Nephron (organoid): Measurements from ENCODE around the gene PYGM.

ENCODE experiments used
- H3K27ac Mint-ChIP-seq, 3 experiments: 2 replicates each; pipeline ENCODE4 v1.8.0; 2020; ENCODE audit warnings: mixed read lengths in 3 of 3, mild to moderate bottlenecking in 2 of 3, moderate library complexity in 1 of 3
- H3K27me3 Mint-ChIP-seq: 2 replicates; pipeline ENCODE4 v1.8.0; 2021; ENCODE audit warnings: low read depth, mild to moderate bottlenecking, moderate library complexity, mixed read lengths
- H3K36me3 Mint-ChIP-seq: 2 replicates; pipeline ENCODE4 v1.8.0; 2020; ENCODE audit warnings: low read depth, mixed read lengths
- H3K4me1 Mint-ChIP-seq: 2 replicates; pipeline ENCODE4 v1.8.0; 2020; ENCODE audit warnings: mixed read lengths
- H3K4me3 Mint-ChIP-seq, 3 experiments: 2 replicates each; pipeline ENCODE4 v1.8.0; 2020; ENCODE audit warnings: mild to moderate bottlenecking in 3 of 3, mixed read lengths in 3 of 3, moderate library complexity in 2 of 3
- H3K9me3 Mint-ChIP-seq: 2 replicates; pipeline ENCODE4 v1.8.0; 2020; ENCODE audit warnings: mixed read lengths
- TF ChIP-seq, protein P1 (sequence below), 3 experiments: fragments of 200-600 bp; sonication (generic); IDR thresholded peaks; one replicate each; pipeline ENCODE4 v1.5.0; 2021; ENCODE audit warnings: antibody characterized with exemption in 3 of 3; ENCODE audit not compliant: unreplicated experiment in 3 of 3

Gene PYGM

DNA sequence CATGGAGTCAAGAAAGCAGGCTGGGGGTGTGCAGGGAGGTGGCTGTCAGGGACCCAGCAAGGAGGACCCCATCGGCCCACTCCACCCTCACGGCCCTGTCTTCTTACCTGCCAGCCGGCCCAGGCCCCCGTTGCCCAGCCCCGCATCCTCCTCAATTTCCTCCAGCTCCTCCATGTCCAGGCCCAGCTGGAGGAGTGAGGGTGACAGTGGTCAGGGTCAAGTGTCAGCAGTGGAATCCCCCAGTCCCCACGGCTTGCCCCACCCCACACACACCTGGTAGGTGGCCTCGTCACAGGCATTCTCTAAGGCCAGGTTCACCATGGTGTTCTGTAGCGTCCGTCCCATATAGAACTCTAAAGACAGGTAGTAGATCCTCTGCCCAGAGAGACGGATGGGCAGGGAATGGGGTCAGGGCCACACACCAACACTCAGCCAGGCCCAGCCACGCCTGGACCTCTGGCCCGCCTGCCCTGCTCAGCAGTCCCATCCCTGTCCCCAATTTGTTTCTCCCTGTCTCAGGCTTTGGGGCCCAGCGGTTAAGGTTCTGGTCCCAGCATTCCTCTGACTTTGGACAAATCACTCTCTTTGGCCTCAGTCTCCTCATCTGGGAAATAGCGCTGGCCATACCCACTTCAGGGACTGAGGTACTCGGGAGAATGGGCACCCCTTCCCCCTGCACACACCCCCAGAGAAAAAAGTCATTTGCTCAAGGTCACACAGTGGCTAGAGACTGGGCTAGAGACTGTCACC is 1.3 kb downstream of the PYGM start:
- no peaks in the 10 kb centered on the region for H3K27me3 Mint-ChIP-seq
- TF ChIP-seq, protein P1, sequence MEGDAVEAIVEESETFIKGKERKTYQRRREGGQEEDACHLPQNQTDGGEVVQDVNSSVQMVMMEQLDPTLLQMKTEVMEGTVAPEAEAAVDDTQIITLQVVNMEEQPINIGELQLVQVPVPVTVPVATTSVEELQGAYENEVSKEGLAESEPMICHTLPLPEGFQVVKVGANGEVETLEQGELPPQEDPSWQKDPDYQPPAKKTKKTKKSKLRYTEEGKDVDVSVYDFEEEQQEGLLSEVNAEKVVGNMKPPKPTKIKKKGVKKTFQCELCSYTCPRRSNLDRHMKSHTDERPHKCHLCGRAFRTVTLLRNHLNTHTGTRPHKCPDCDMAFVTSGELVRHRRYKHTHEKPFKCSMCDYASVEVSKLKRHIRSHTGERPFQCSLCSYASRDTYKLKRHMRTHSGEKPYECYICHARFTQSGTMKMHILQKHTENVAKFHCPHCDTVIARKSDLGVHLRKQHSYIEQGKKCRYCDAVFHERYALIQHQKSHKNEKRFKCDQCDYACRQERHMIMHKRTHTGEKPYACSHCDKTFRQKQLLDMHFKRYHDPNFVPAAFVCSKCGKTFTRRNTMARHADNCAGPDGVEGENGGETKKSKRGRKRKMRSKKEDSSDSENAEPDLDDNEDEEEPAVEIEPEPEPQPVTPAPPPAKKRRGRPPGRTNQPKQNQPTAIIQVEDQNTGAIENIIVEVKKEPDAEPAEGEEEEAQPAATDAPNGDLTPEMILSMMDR (IDR thresholded peaks at IDR 0.05; ENCODE audit: unreplicated experiment in 3 of 3): no peak
- H3K27ac Mint-ChIP-seq: no peak overlapping the region
- no peaks in the 10 kb centered on the region for H3K9me3 Mint-ChIP-seq
- no peak overlapping the region for H3K4me3 Mint-ChIP-seq
- H3K4me1 Mint-ChIP-seq: peaks cover 41% of the 10 kb centered on the region
- peaks cover 9% of the 10 kb centered on the region for H3K36me3 Mint-ChIP-seq

DNA sequence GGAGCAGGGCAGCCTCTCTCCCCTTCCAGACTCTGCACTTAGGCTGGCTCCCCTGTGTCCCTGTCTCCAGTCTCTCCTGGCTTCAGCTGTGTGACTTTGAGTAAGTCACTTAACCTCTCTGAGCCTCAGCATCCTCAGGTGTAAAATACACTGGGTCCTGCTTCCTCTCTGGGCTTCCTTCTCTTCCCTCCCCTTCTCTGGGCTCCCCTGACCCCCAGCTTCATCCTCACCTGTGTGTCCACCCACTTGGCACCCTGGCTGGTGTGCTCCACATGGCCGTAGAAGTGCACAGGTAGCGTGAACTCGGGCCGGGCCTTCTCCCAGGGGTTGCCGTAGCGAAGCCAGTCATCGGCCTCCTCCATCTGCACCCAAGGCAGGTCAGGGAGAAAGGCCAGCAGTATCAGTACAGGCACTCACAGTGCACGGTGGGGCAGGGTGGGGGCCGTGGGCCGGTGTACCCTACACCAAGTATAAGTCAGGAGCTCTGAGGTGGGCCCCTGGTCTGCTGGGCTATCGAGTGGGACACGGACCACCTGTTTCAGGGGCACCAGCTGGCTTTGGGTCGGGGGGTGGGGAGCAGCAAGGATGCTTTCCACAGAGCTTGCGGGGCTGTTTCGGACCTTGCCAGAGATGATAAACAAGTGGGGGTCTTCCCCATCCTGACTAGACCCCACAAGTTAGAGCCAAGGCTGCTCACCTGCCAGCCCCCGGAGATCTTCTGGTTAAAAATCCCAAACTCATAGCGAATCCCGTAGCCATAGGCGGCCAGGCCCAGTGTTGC is 2.0 kb downstream of the PYGM start:
- Mint-ChIP-seq H3K27me3 (no peaks in the 10 kb centered on the region), H3K4me3 (no peak overlapping the region), H3K27ac (no peak overlapping the region), H3K36me3 (peaks cover 4% of the 10 kb centered on the region), H3K4me1 (peaks cover 35% of the 10 kb centered on the region), H3K9me3 (no peaks in the 10 kb centered on the region)
- TF ChIP-seq, protein P1 (IDR thresholded peaks at IDR 0.05; ENCODE audit: unreplicated experiment in 3 of 3): no peak

DNA sequence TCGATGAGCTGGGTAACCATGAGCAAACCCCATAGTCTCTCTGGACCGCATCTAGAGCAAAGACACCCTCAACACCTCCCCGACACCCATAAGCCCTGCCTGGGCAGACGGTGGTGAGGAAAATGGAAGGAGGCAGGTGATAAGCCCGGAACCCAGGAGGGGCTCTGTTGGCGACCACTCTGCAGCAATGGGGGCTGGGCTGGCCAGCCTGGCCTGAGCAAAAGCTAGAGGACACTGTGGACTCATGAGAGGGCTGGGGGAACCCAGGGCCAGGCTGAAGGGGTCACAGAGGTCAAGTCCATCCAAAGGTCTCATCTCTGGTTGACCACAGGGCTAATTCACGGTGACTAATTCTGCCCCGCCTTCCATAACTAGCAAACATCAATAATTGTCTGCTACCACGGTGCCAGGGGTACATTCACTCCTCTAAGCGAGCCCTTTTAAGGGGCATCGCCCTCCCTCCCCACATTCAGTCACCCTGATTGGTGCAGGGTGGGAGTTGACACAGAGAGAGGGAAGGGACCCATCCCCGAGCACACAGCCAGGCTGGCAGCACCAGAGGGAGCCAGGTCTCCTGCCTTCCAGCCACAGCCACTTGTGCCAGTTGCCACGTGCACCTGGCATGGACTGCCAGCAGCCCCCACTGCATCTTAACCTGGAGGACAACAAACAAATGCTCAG is 4.0 kb downstream of the PYGM start:
- H3K27ac Mint-ChIP-seq: no peak overlapping the region
- H3K36me3 Mint-ChIP-seq: peaks cover 7% of the 10 kb centered on the region
- H3K9me3 Mint-ChIP-seq: no peaks in the 10 kb centered on the region
- H3K4me1 Mint-ChIP-seq: peaks cover 27% of the 10 kb centered on the region
- H3K4me3 Mint-ChIP-seq: no peak overlapping the region
- TF ChIP-seq, protein P1 (IDR thresholded peaks at IDR 0.05; ENCODE audit: unreplicated experiment in 3 of 3): no peak
- H3K27me3 Mint-ChIP-seq: no peaks in the 10 kb centered on the region

DNA sequence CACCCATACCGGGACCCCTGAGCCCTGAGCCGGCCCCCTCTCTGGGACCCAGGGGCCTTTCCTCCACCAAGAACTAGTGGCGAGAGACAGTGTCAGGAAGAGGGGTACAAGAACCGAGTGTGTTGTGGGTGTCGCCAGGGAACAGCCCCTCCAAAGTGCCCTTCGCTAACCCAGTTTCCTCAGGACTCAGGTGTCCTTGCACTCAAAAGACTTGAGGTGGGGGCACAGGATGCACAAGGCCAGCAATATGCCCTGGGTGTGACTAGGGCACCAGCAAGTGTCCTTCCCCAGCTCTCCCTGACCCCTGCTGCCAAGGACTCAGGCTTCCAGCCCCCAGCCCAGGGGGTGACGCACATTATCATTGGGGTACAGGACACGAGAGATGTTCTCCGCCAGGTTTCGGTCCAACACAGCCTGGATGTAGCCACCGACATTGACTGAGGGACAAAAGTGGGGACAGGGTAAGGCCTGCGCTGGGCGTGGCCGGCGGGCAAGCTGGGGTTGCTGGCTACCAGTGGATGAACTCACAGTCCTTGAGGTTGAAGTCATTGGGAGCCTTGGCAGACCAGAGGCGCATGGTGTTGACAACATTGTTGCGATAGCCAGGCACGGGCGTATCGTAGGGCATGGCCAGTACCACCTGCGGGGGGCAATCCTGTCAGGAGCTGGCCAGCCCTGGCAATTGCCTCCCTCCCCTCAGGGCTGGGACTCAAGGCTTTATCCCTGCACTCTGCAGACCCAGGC is 4.7 kb downstream of the PYGM start:
- peaks cover 3% of the 10 kb centered on the region for H3K27me3 Mint-ChIP-seq
- peaks cover 20% of the 10 kb centered on the region for H3K4me1 Mint-ChIP-seq
- H3K27ac Mint-ChIP-seq: no peak overlapping the region
- TF ChIP-seq, protein P1 (IDR thresholded peaks at IDR 0.05; ENCODE audit: unreplicated experiment in 3 of 3): no peak
- no peak overlapping the region for H3K4me3 Mint-ChIP-seq
- no peaks in the 10 kb centered on the region for H3K9me3 Mint-ChIP-seq
- H3K36me3 Mint-ChIP-seq: peaks cover 7% of the 10 kb centered on the region

DNA sequence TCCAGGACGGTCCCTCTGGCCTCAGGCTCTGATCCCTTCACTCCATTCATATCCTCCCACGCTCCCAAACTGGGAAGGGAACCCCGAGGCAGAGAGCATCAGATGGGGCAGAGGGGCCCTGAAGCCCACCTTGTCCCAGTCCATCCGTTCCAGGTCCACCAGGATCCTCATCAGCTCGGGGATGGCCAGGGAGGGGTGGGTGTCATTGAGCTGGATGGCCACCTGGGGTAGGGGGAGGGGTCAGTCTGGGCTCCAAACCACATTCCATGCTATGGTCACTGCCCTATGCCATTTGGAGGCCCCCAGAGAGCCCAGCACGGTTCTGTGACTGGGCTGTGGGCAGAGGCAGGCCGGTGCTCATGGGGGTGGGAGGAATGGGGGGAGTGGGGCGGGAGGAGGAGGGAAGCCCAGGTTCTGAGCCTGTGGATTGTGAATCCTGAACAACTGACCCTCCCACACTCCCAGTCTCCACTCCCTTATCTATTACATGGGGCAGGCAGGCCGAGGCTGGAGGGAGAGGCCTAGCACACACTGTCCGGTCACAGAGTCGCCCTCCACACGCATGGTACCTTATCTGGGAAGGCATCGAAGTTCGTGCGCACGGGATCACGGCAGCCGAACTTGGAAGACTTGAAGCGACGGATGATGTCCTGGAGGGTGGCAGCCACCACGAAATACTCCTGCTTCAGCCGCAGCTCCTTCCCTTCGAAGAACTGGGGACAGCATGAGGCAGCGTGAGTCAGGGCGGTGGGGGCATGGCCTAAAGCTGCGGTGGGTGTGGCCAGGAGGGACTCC is 5.5 kb downstream of the PYGM start:
- H3K4me3 Mint-ChIP-seq: no peak overlapping the region
- peaks cover 7% of the 10 kb centered on the region for H3K36me3 Mint-ChIP-seq
- TF ChIP-seq, protein P1 (IDR thresholded peaks at IDR 0.05; ENCODE audit: unreplicated experiment in 3 of 3): no peak
- peaks cover 5% of the 10 kb centered on the region for H3K27me3 Mint-ChIP-seq
- H3K4me1 Mint-ChIP-seq: peaks cover 12% of the 10 kb centered on the region
- H3K9me3 Mint-ChIP-seq: no peaks in the 10 kb centered on the region
- no peak overlapping the region for H3K27ac Mint-ChIP-seq
